KOPT-K1 (cell line): ENCODE data around the gene PARP14.
"Not testable (repeated sequence)": the region's sequence is repeated elsewhere in the genome, so short reads cannot be mapped to it uniquely, and the experiment has no call there.

Source experiments
- H3K27ac ChIP-seq: fragments of 200-600 bp; sonication (generic); 2 replicates; pipeline ENCODE4 v1.5.1; 2016; ENCODE audit warnings: antibody characterized with exemption, mild to moderate bottlenecking, low read depth, low read length; ENCODE audit not compliant: poor library complexity, severe bottlenecking
- H3K36me3 ChIP-seq: fragments of 200-600 bp; sonication (generic); 2 replicates; pipeline ENCODE4 v1.5.1; 2017; ENCODE audit warnings: antibody characterized with exemption, mild to moderate bottlenecking, low read length, moderate library complexity; ENCODE audit not compliant: insufficient read depth
- H3K9me3 ChIP-seq: fragments of 200-600 bp; sonication (generic); 2 replicates; pipeline ENCODE4 v1.5.1; 2017; ENCODE audit warnings: antibody characterized with exemption, low read length, mild to moderate bottlenecking; ENCODE audit not compliant: insufficient read depth, poor library complexity, severe bottlenecking

PARP14 gene

GRCh38 chr3:122690096-122690495 is 9.5 kb downstream of the PARP14 start:
- H3K36me3 ChIP-seq = no peaks in the 10 kb centered on the region; the same call in 1 of the 2 replicates
- no peaks in the 10 kb centered on the region for H3K9me3 ChIP-seq
- H3K27ac ChIP-seq = no peak overlapping the region

GRCh38 chr3:122691195-122691594 is 10.6 kb downstream of the PARP14 start:
- H3K36me3 ChIP-seq = no peaks in the 10 kb centered on the region; the same call in 1 of the 2 replicates
- no peaks in the 10 kb centered on the region for H3K9me3 ChIP-seq
- H3K27ac ChIP-seq = no peak overlapping the region

- Histone ChIP-seq H3K27ac (no peak overlapping the region), H3K9me3 (no peaks in the 10 kb centered on the region), H3K36me3 (no peaks in the 10 kb centered on the region; the same call in 1 of the 2 replicates)
These were observed 12.0 kb downstream of the PARP14 start for GRCh38 chr3:122692674-122693073.

- no peaks in the 10 kb centered on the region for H3K9me3 ChIP-seq
- no peak overlapping the region for H3K27ac ChIP-seq
- no peaks in the 10 kb centered on the region; the same call in 1 of the 2 replicates for H3K36me3 ChIP-seq
These were observed 14.3 kb downstream of the PARP14 start for GRCh38 chr3:122694966-122695365.

- H3K27ac ChIP-seq = no peak overlapping the region
- no peaks in the 10 kb centered on the region for H3K9me3 ChIP-seq
- no peaks in the 10 kb centered on the region; the same call in 1 of the 2 replicates for H3K36me3 ChIP-seq
These were observed 15.4 kb downstream of the PARP14 start for GRCh38 chr3:122695927-122696561.

- Histone ChIP-seq H3K36me3 (no peaks in the 10 kb centered on the region; the same call in none of the 2 replicates), H3K27ac (no peak overlapping the region)
These were observed 17.4 kb downstream of the PARP14 start for GRCh38 chr3:122697952-122698620.

GRCh38 chr3:122700193-122700592 is 19.6 kb downstream of the PARP14 start:
- H3K27ac ChIP-seq = no peak overlapping the region
- no peaks in the 10 kb centered on the region; the same call in none of the 2 replicates for H3K36me3 ChIP-seq
- no peaks in the 10 kb centered on the region for H3K9me3 ChIP-seq

More at GRCh38 chr3:122697952-122698620, 17.4 kb downstream of the PARP14 start:
- no peaks in the 10 kb centered on the region for H3K9me3 ChIP-seq

- H3K9me3 ChIP-seq = no peaks in the 10 kb centered on the region
- H3K27ac ChIP-seq = no peak overlapping the region
- peaks cover 31% of the 10 kb centered on the region for H3K36me3 ChIP-seq
These were observed 24.7 kb downstream of the PARP14 start for GRCh38 chr3:122705379-122705778.

GRCh38 chr3:122710616-122711251 is 30.1 kb downstream of the PARP14 start:
- not testable (repeated sequence) for H3K9me3 ChIP-seq, H3K27ac ChIP-seq
- peaks cover 77% of the 10 kb centered on the region for H3K36me3 ChIP-seq

GRCh38 chr3:122714273-122714672 is 33.6 kb downstream of the PARP14 start:
- peaks cover 92% of the 10 kb centered on the region for H3K36me3 ChIP-seq
- no peaks in the 10 kb centered on the region for H3K9me3 ChIP-seq
- H3K27ac ChIP-seq = no peak overlapping the region

- Histone ChIP-seq H3K9me3 (no peaks in the 10 kb centered on the region), H3K27ac (no peak overlapping the region), H3K36me3 (peaks cover 98% of the 10 kb centered on the region)
These were observed 36.0 kb downstream of the PARP14 start for GRCh38 chr3:122716667-122717066.

- peaks cover 100% of the 10 kb centered on the region for H3K36me3 ChIP-seq
- H3K9me3 ChIP-seq = peaks cover 6% of the 10 kb centered on the region
- H3K27ac ChIP-seq = no peak overlapping the region
These were observed 38.8 kb downstream of the PARP14 start for GRCh38 chr3:122719273-122719921.

- peaks cover 15% of the 10 kb centered on the region for H3K9me3 ChIP-seq
- H3K36me3 ChIP-seq = peaks cover 85% of the 10 kb centered on the region
- H3K27ac ChIP-seq = no peak overlapping the region
These were observed 44.5 kb downstream of the PARP14 start for GRCh38 chr3:122725106-122725505.

- peaks cover 22% of the 10 kb centered on the region for H3K9me3 ChIP-seq
- no peak overlapping the region for H3K27ac ChIP-seq
- H3K36me3 ChIP-seq = peaks cover 74% of the 10 kb centered on the region
These were observed 46.7 kb downstream of the PARP14 start for GRCh38 chr3:122727294-122727693.

- Histone ChIP-seq H3K9me3 (peaks cover 27% of the 10 kb centered on the region), H3K27ac (no peak overlapping the region), H3K36me3 (peaks cover 74% of the 10 kb centered on the region)
These were observed 47.1 kb downstream of the PARP14 start for GRCh38 chr3:122727766-122728165.
